ENCODE measurements around the gene BLTP1. TPM values are rescaled to one million over a fixed set of nuclear protein-coding genes. Genes with fewer than 3 reads are reported as not detected.
A peak's percentile ranks its signal among the peaks of the same experiment; 100 is the strongest.

The BLTP1 gene
- total and polyA plus RNA-seq, 9 of the 15 experiments (the other 6 are each of a cell fraction or from before 2014, with no cell fraction given), result 2.8 to 26.0 (median 13.1) TPM

DNA sequence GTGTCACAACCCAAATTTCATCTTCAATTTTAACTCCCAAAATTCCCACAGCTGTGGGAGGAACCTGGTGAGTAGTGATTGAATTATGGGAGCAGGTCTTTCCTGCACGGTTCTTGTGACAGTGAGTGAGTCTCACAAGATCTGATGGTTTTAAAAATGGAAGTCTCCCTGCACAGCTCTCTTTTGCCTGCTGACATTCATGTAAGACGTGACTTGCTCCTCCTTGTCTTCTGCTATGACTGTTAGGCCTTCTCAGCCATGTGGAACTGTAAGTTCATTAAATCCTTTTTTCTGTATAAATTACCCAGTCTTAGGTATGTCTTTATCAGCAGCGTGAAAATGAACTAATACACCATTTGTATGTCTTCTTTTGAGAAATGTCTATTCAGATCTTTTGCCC, 13.0 kb upstream of the BLTP1 start:
- in situ Hi-C loops (cut with MboI) (no loop called here), intact Hi-C loops (cut with micrococcal nuclease) (no loop called here)
- DNase-seq (ENCODE audit: extremely low read depth in 1 of 4, low spot score in 3 of 4) (no peak), FAIRE-seq (no peak), ATAC-seq (no peak)
- no peaks in the 10 kb centered on the region for H3K9me1 ChIP-seq (ENCODE audit: control insufficient read depth, insufficient read depth, low read length)
- peaks cover 0 to 5% of the 10 kb centered on the region in 2 experiments; a peak in 2 of 5 replicates for H3K27me3 ChIP-seq (ENCODE audit: control insufficient read depth in 2 of 2, insufficient read depth in 2 of 2, low read length in 2 of 2)
- TF ChIP-seq ZNF431 (CRISPR knock-in tag; IDR thresholded peaks at IDR 0.05) (peak; percentile 90), RUNX1 (IDR thresholded peaks at IDR 0.05; ENCODE audit: low read depth) (no peak), PHB (CRISPR knock-in tag; IDR thresholded peaks at IDR 0.05) (no peak), GABPB1 (CRISPR knock-in tag; IDR thresholded peaks at IDR 0.05) (no peak), ZNF311 (CRISPR knock-in tag; IDR thresholded peaks at IDR 0.05) (no peak)
- no peaks in the 10 kb centered on the region for H3K79me2 ChIP-seq (ENCODE audit: control insufficient read depth, insufficient read depth, low read length)
- H4K20me1 ChIP-seq (replicated peaks; ENCODE audit: control insufficient read depth, insufficient read depth, low read length), result no peaks in the 10 kb centered on the region
- ChIA-PET POLR2A (no interaction called here), CTCF (ENCODE audit: low intra/inter-chr PET ratio) (no interaction called here)
- H3K9me3 ChIP-seq (replicated peaks; ENCODE audit: control insufficient read depth, insufficient read depth, low read depth, low read length), result no peaks in the 10 kb centered on the region
- no peak overlapping the region for H3K27ac ChIP-seq (ENCODE audit: extremely low read depth, low read depth, low read length)
- no peak overlapping the region for H3K4me3 ChIP-seq
- no peaks in the 10 kb centered on the region; a peak in 1 of 5 replicates for H3K4me1 ChIP-seq (replicated peaks in 1 of 2; ENCODE audit: control insufficient read depth in 2 of 2, insufficient read depth in 2 of 2, low read length in 2 of 2)
- H3K36me3 ChIP-seq (ENCODE audit: control insufficient read depth, insufficient read depth, low read length), result no peaks in the 10 kb centered on the region
- WGBS (ENCODE audit: insufficient coverage, low coverage, missing lambda C conversion rate), result 0% methylated on average over 3 of the region's 3 CpGs
- H2AFZ ChIP-seq (ENCODE audit: low read depth, low read length), result no peak overlapping the region
- H3K4me2 ChIP-seq (ENCODE audit: insufficient read depth, low read length), result no peak overlapping the region
- H3K9ac ChIP-seq (ENCODE audit: insufficient read depth in 1 of 2, low read depth in 2 of 2, low read length in 2 of 2), result no peak overlapping the region
- no TSS peak for BruUV-seq (replicated peaks)

DNA sequence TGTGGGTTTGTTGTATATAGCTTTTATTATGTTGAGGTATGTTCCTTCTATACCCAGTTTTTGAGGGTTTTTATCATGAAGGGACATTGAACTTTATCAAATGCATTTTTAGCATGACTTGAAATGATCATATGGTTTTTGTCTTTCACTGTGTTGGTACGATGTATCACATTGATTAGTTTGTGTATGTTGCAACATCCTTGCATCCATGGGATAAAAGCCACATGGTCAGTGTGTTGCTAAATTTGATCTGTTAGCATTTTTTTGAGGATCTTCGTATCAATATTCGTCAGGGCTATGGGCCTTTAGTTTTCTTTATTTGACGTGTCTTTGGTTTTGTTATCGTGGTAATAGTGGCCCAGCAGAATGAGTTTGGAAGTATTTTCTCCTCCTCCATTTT, 11.3 kb upstream of the BLTP1 start:
- ChIA-PET POLR2A (no interaction called here), CTCF (ENCODE audit: low intra/inter-chr PET ratio) (no interaction called here)
- intact Hi-C loops (cut with micrococcal nuclease) (no loop called here), in situ Hi-C loops (cut with MboI) (no loop called here)
- Histone ChIP-seq H4K20me1 (replicated peaks; ENCODE audit: control insufficient read depth, insufficient read depth, low read length) (no peaks in the 10 kb centered on the region), H3K79me2 (ENCODE audit: control insufficient read depth, insufficient read depth, low read length) (no peaks in the 10 kb centered on the region), H3K9ac (ENCODE audit: insufficient read depth in 1 of 2, low read depth in 2 of 2, low read length in 2 of 2) (no peak overlapping the region), H3K27me3 (ENCODE audit: control insufficient read depth in 2 of 2, insufficient read depth in 2 of 2, low read length in 2 of 2) (peaks cover 0 to 4% of the 10 kb centered on the region in 2 experiments; a peak in 2 of 5 replicates), H3K4me3 (no peak overlapping the region), H3K36me3 (ENCODE audit: control insufficient read depth, insufficient read depth, low read length) (no peaks in the 10 kb centered on the region), H3K9me1 (ENCODE audit: control insufficient read depth, insufficient read depth, low read length) (no peaks in the 10 kb centered on the region), H3K4me1 (replicated peaks in 1 of 2; ENCODE audit: control insufficient read depth in 2 of 2, insufficient read depth in 2 of 2, low read length in 2 of 2) (no peaks in the 10 kb centered on the region; a peak in 1 of 5 replicates), H3K27ac (ENCODE audit: extremely low read depth, low read depth, low read length) (no peak overlapping the region), H3K4me2 (ENCODE audit: insufficient read depth, low read length) (no peak overlapping the region), H2AFZ (ENCODE audit: low read depth, low read length) (no peak overlapping the region), H3K9me3 (replicated peaks; ENCODE audit: control insufficient read depth, insufficient read depth, low read depth, low read length) (no peaks in the 10 kb centered on the region)
- FAIRE-seq (peak; percentile 61), DNase-seq (ENCODE audit: extremely low read depth in 1 of 4, low spot score in 3 of 4) (no peak), ATAC-seq (no peak)
- 7% methylated on average over 5 of the region's 5 CpGs for WGBS (ENCODE audit: insufficient coverage, low coverage, missing lambda C conversion rate)
- no TSS peak for BruUV-seq (replicated peaks)
- TF ChIP-seq SREBF1 (IDR thresholded peaks at IDR 0.05; ENCODE audit: borderline replicate concordance, low read depth, low read length) (no peak), FIP1L1 (IDR thresholded peaks at IDR 0.05; ENCODE audit: low read depth, low read length, poor library complexity, severe bottlenecking) (no peak), SRF (CRISPR knock-in tag; IDR thresholded peaks at IDR 0.05) (no peak), IRF2 (CRISPR knock-in tag; IDR thresholded peaks at IDR 0.05) (no peak), NCOA6 (IDR thresholded peaks at IDR 0.05) (no peak), PHF21A (IDR thresholded peaks at IDR 0.05; ENCODE audit: borderline replicate concordance, low read depth) (no peak), ZC3H11A (IDR thresholded peaks at IDR 0.05; ENCODE audit: low read depth, low read length) (no peak), COPS2 (conservative IDR thresholded peaks at IDR 0.05) (no peak)
- TF ChIP-seq, protein P1, sequence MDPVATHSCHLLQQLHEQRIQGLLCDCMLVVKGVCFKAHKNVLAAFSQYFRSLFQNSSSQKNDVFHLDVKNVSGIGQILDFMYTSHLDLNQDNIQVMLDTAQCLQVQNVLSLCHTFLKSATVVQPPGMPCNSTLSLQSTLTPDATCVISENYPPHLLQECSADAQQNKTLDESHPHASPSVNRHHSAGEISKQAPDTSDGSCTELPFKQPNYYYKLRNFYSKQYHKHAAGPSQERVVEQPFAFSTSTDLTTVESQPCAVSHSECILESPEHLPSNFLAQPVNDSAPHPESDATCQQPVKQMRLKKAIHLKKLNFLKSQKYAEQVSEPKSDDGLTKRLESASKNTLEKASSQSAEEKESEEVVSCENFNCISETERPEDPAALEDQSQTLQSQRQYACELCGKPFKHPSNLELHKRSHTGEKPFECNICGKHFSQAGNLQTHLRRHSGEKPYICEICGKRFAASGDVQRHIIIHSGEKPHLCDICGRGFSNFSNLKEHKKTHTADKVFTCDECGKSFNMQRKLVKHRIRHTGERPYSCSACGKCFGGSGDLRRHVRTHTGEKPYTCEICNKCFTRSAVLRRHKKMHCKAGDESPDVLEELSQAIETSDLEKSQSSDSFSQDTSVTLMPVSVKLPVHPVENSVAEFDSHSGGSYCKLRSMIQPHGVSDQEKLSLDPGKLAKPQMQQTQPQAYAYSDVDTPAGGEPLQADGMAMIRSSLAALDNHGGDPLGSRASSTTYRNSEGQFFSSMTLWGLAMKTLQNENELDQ (CRISPR knock-in tag; IDR thresholded peaks at IDR 0.05; ENCODE audit: borderline replicate concordance), result no peak
- TF ChIP-seq, protein P2, sequence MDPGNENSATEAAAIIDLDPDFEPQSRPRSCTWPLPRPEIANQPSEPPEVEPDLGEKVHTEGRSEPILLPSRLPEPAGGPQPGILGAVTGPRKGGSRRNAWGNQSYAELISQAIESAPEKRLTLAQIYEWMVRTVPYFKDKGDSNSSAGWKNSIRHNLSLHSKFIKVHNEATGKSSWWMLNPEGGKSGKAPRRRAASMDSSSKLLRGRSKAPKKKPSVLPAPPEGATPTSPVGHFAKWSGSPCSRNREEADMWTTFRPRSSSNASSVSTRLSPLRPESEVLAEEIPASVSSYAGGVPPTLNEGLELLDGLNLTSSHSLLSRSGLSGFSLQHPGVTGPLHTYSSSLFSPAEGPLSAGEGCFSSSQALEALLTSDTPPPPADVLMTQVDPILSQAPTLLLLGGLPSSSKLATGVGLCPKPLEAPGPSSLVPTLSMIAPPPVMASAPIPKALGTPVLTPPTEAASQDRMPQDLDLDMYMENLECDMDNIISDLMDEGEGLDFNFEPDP (CRISPR knock-in tag; IDR thresholded peaks at IDR 0.05), result no peak

Data from K562 (cell line).